HL-60 (cell line): ENCODE results near the gene TRABD2B.

ENCODE experiments used
- DNase-seq, 2 experiments: peaks; one replicate each; pipeline ENCODE4 v3.0.0-alpha.2; 2010 to 2020; ENCODE audit warnings: low read depth in 1 of 2, low spot score in 1 of 2
- H3K27ac ChIP-seq: fragments of 250-450 bp; sonication (Bioruptor Pico); replicated peaks from 2 replicates; pipeline ENCODE4 v1.5.1; 2020; ENCODE audit warnings: mild to moderate bottlenecking, moderate library complexity
- H3K27me3 ChIP-seq: fragments of 250-450 bp; sonication (Bioruptor Pico); 2 replicates; pipeline ENCODE4 v1.5.1; 2021; ENCODE audit warnings: mild to moderate bottlenecking, moderate library complexity; ENCODE audit not compliant: insufficient read depth, poor library complexity, severe bottlenecking
- H3K4me3 ChIP-seq: replicated peaks from 2 replicates; pipeline ENCODE4 v1.5.1; 2011; ENCODE audit warnings: mild to moderate bottlenecking, control low read depth, low read length; ENCODE audit not compliant: insufficient read depth
- GABPA ChIP-seq: IDR thresholded peaks from 2 replicates; pipeline ENCODE4 v1.6.1; 2012; ENCODE audit warnings: low read depth
- POLR2AphosphoS5 ChIP-seq: IDR thresholded peaks from 2 replicates; pipeline ENCODE4 v1.6.1; 2012; ENCODE audit warnings: low read depth
- SPI1 ChIP-seq: IDR thresholded peaks from 2 replicates; pipeline ENCODE4 v1.6.1; 2012; ENCODE audit warnings: low read depth, mild to moderate bottlenecking, borderline replicate concordance
- TF ChIP-seq, protein P1 (sequence below): IDR thresholded peaks from one replicate; pipeline ENCODE4 v1.5.1; 2011; ENCODE audit warnings: low read length, control low read depth, inconsistent platforms; ENCODE audit not compliant: insufficient read depth
- TF ChIP-seq, protein P2 (sequence below): IDR thresholded peaks from 2 replicates; pipeline ENCODE4 v1.6.1; 2012; ENCODE audit warnings: low read depth; ENCODE audit not compliant: insufficient replicate concordance

Gene TRABD2B

DNA sequence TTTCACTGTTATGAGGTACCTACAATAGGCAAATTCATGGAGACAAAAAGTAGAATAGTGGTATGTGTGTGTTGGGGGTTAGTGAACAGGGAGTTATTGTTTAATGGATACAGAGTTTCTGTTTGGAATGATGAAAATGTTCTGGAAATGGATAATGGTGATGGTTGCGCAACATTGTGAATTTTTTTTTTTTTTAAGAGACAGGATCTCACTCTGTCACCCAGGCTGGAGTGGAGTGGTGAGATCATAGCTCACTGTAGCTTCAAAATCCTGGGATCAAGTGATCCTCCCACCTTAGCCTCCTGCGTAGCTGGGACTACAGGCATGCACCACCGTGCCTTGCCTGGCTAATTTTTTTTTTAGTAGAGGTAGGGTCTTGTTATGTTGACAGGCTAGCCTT is 34.5 kb upstream of the TRABD2B start:
- no peak overlapping the region for H3K27ac ChIP-seq
- no peak overlapping the region for H3K4me3 ChIP-seq
- DNase-seq, result no peak
- TF ChIP-seq, protein P1, sequence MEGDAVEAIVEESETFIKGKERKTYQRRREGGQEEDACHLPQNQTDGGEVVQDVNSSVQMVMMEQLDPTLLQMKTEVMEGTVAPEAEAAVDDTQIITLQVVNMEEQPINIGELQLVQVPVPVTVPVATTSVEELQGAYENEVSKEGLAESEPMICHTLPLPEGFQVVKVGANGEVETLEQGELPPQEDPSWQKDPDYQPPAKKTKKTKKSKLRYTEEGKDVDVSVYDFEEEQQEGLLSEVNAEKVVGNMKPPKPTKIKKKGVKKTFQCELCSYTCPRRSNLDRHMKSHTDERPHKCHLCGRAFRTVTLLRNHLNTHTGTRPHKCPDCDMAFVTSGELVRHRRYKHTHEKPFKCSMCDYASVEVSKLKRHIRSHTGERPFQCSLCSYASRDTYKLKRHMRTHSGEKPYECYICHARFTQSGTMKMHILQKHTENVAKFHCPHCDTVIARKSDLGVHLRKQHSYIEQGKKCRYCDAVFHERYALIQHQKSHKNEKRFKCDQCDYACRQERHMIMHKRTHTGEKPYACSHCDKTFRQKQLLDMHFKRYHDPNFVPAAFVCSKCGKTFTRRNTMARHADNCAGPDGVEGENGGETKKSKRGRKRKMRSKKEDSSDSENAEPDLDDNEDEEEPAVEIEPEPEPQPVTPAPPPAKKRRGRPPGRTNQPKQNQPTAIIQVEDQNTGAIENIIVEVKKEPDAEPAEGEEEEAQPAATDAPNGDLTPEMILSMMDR, result no peak
- no peak for TF ChIP-seq GABPA
- TF ChIP-seq, protein P2, sequence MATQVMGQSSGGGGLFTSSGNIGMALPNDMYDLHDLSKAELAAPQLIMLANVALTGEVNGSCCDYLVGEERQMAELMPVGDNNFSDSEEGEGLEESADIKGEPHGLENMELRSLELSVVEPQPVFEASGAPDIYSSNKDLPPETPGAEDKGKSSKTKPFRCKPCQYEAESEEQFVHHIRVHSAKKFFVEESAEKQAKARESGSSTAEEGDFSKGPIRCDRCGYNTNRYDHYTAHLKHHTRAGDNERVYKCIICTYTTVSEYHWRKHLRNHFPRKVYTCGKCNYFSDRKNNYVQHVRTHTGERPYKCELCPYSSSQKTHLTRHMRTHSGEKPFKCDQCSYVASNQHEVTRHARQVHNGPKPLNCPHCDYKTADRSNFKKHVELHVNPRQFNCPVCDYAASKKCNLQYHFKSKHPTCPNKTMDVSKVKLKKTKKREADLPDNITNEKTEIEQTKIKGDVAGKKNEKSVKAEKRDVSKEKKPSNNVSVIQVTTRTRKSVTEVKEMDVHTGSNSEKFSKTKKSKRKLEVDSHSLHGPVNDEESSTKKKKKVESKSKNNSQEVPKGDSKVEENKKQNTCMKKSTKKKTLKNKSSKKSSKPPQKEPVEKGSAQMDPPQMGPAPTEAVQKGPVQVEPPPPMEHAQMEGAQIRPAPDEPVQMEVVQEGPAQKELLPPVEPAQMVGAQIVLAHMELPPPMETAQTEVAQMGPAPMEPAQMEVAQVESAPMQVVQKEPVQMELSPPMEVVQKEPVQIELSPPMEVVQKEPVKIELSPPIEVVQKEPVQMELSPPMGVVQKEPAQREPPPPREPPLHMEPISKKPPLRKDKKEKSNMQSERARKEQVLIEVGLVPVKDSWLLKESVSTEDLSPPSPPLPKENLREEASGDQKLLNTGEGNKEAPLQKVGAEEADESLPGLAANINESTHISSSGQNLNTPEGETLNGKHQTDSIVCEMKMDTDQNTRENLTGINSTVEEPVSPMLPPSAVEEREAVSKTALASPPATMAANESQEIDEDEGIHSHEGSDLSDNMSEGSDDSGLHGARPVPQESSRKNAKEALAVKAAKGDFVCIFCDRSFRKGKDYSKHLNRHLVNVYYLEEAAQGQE, result no peak
- TF ChIP-seq POLR2AphosphoS5, result no peak
- no peak for TF ChIP-seq SPI1
- no peaks in the 10 kb centered on the region for H3K27me3 ChIP-seq

DNA sequence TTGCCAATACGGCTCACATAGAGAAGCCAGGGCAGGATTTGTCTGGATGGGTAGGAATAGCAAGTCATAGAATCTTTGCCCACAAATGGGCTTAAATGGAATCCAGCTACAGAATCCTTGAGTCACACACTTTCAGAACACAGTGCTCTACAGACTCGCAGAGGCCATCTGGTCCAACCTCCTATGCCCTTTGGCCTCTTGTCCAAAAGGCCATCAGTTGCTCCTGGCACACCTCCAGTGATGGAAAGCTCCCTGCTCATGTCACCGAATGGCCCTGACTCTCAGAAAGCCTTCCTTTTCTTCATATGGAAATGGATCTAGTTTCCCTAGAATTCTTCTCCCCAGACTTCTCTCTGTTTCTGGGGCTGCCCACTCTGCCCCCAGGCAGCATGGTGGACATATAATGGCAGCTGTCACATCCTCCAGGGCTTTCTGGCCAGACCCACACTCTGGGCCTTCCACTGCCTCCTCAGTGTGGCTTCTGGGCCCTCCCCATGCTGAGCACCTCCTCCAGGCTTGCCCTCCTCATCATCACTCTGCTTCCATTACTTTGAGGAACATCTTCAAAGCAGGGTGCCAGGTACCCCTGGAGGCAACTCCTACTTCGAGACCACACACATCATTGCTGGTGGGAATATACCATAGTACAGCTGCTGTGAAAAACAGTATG is 33.6 kb upstream of the TRABD2B start:
- DNase-seq, result no peak
- Histone ChIP-seq H3K27ac (no peak overlapping the region), H3K27me3 (no peaks in the 10 kb centered on the region), H3K4me3 (no peak overlapping the region)
- TF ChIP-seq POLR2AphosphoS5 (no peak), SPI1 (no peak), GABPA (no peak)
- TF ChIP-seq, protein P1, result no peak
- TF ChIP-seq, protein P2, result no peak

DNA sequence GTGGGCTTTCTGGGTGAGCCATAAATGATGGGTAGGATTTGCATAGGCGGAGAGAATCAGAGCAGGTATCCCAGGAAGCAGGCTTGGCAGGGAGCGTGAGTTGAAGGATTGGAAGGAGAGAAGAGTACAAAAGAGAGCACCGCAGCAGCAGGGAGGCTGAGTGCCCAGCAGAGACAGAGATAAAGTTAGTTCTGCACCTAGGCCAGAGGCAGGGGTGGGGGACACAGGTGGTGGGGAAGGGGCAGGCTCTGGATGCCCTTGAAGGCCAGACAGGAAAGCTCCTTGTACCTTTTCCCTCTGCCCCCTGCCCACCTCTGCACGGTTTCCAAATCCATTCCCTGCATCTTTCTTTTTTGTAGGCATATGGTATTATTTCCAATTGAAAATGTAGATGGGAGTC is 33.0 kb upstream of the TRABD2B start:
- H3K27ac ChIP-seq, result no peak overlapping the region
- no peak for DNase-seq
- TF ChIP-seq, protein P1, result no peak
- TF ChIP-seq GABPA (no peak), POLR2AphosphoS5 (no peak), SPI1 (no peak)
- TF ChIP-seq, protein P2, result no peak
- no peaks in the 10 kb centered on the region for H3K27me3 ChIP-seq
- H3K4me3 ChIP-seq, result no peak overlapping the region
